HTR-8/SVneo (cell line): ENCODE results near the gene AQP12B.
"Not testable (repeated sequence)": the region's sequence is repeated elsewhere in the genome, so short reads cannot be mapped to it uniquely, and the experiment has no call there.

Source experiments
- DNase-seq: peaks from one replicate; pipeline ENCODE4 v3.0.0; 2011; ENCODE audit warnings: low spot score, mixed read lengths; ENCODE audit not compliant: insufficient read length
- FAIRE-seq: peaks from 2 replicates; lab custom pipeline; 2011; peaks lifted over from hg19 to GRCh38; lab: Jason Lieb, UNC

The AQP12B gene, protein sequence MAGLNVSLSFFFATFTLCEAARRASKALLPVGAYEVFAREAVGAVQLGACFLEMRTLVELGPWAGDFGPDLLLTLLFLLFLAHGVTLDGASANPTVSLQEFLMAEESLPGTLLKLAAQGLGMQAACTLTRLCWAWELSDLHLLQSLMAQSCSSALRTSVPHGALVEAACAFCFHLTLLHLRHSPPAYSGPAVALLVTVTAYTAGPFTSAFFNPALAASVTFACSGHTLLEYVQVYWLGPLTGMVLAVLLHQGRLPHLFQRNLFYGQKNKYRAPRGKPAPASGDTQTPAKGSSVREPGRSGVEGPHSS

GRCh38 chr2:240682431-240683224 lies at the start of gene AQP12B:
Gene AQP12B (minus strand): TSS chr2:240682885. CDS start chr2:240682837, 48 bp downstream.
- not testable (repeated sequence) for FAIRE-seq, DNase-seq

GRCh38 chr2:240732184-240732583 lies 49.5 kb upstream of the AQP12B start:
- no peak for FAIRE-seq

GRCh38 chr2:240731178-240731545 lies 48.5 kb upstream of the AQP12B start:
- FAIRE-seq = no peak

More at GRCh38 chr2:240732184-240732583, 49.5 kb upstream of the AQP12B start:
- no peak for DNase-seq

GRCh38 chr2:240730501-240731177 lies 48.0 kb upstream of the AQP12B start:
- DNase-seq (no peak), FAIRE-seq (no peak)

More at GRCh38 chr2:240731178-240731545, 48.5 kb upstream of the AQP12B start:
- no peak for DNase-seq

DNA sequence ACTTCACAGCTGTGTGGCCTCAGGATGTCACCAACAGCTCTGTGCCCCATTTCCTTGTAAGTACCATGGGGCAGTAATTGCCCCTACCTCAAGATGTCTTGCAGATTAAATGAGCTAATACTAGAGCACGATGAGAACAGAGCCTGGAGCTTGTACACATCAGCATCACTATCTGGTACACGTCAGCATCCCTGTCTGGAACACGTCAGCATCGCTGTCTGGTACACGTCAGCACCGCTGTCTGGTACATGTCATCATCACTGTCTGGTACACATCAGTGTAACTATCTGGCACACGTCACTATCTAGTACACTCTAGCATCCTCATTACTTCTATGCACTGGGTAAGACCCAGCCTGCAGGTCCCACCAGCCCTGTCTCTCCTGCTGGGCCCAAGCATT lies 46.1 kb upstream of the AQP12B start:
- DNase-seq (no peak), FAIRE-seq (no peak)

DNA sequence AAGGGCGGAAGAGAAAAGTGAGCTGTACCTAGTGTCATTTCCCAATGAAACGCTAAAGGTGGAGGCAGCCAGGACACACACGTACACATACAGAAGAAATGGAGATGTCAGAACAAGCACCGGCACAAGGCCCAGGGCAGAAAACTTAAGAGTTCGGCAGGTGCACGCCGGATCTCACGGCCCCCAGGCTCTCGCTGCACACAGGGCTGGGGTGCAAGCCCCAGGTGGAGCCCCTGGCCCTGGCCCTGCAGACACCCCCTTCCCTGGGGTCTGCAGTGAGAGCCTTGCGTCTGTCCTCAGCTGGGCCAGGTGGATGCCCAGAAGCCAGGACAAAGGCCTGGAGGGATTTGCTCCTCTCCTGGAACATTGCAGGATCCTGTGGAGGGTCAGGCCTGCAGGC lies 45.7 kb upstream of the AQP12B start:
- DNase-seq (no peak), FAIRE-seq (no peak)

GRCh38 chr2:240727913-240728312 lies 45.2 kb upstream of the AQP12B start:
- no peak for FAIRE-seq
- no peak for DNase-seq

DNA sequence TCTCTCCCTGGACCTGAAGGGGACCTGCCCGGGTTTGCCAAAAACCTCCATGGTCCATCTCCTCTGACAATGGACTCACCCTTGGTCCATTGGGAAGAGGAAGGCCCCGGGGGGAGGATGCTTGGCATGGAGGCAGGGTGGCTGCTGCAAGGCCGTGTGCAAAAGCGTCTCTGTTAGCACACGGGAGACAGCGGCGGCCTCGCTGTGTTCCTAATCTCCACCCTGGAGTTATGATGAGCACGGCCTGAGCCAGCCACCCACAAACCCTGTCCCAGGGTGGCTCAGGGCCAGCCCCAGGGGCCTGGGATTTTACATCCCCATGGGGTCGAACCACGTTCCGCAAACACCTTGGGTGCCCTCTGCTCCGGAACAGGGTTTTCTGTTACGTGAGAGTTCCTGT lies 44.8 kb upstream of the AQP12B start:
- no peak for DNase-seq
- no peak for FAIRE-seq

- FAIRE-seq = no peak
- DNase-seq = no peak
These were observed 44.2 kb upstream of the AQP12B start for GRCh38 chr2:240726876-240727275.

GRCh38 chr2:240725671-240726070 lies 43.0 kb upstream of the AQP12B start:
- FAIRE-seq (no peak), DNase-seq (no peak)

DNA sequence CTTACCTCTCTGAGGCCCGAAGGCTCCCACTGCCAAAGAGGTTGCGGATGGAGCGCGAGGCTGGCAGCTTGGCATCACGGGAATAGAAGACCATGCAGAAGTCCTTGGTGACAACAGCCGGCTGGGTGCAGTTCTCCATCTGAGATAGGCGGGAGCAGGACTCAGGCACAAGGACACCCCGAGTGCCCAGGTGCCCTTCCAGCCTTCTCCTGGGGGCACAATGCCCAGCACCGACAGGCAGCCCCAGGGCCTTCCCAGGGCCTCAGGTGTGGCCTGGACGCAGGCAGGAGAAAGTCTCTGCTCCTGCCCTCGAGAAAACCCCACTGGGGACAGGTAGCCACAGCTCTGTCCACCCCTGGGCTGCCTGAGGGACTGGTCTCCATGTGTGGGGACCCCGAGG lies 42.6 kb upstream of the AQP12B start:
- no peak for FAIRE-seq
- no peak for DNase-seq

- FAIRE-seq (no peak), DNase-seq (no peak)
These were observed 41.7 kb upstream of the AQP12B start for GRCh38 chr2:240724431-240724830.

DNA sequence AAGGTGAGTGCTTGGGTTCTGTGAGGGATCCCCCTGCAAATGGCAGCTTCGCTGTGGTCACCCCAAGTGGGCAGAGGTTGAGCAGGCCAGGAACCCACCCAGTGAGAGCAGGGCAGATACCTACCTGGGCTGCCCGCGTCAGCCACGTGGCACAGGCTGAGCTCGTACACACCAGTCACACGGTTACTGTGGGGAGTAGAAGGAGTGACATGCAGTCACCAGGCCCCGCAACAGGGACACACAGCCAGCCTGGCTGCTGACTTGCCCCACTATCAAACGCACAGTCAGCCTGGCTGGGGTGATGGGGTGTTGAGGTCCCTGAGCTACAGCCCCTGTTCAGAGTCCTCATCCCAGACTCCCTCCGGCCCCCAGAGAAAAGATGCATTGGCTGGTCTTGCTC lies 41.2 kb upstream of the AQP12B start:
- DNase-seq (no peak), FAIRE-seq (no peak)

GRCh38 chr2:240722796-240723735 lies 40.4 kb upstream of the AQP12B start:
- FAIRE-seq (no peak), DNase-seq (no peak)

- DNase-seq = no peak
- no peak for FAIRE-seq
These were observed 39.7 kb upstream of the AQP12B start for GRCh38 chr2:240722376-240722775.

DNA sequence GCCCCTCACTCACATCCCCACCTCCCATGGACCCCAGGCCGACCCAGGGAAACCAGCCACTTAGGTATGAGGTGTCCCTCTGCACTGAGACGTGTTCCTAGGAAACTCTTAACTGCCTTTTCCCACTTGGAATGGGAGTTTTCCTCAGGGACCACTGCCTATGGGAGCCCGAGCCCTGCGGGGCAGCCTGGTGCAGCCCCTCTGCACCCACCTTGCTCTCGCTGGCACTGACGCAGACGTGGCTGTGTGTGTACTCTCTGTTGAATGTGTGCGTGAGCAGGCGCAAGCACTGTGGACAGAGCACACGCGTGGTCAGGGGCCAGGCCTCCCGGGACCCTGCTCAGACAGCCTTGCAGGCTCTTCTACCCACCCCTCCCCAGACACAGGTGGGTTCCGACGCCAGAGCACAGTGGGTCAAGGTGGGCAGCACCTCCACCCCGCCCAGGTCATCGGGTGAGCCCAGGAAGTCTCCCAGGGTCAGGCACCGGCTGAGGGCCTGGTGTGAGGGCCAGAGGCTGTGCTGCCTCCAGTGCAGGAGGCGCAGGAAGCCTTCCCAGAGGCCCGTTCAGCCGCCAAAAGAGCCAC lies 39.0 kb upstream of the AQP12B start:
- DNase-seq (no peak), FAIRE-seq (no peak)

DNA sequence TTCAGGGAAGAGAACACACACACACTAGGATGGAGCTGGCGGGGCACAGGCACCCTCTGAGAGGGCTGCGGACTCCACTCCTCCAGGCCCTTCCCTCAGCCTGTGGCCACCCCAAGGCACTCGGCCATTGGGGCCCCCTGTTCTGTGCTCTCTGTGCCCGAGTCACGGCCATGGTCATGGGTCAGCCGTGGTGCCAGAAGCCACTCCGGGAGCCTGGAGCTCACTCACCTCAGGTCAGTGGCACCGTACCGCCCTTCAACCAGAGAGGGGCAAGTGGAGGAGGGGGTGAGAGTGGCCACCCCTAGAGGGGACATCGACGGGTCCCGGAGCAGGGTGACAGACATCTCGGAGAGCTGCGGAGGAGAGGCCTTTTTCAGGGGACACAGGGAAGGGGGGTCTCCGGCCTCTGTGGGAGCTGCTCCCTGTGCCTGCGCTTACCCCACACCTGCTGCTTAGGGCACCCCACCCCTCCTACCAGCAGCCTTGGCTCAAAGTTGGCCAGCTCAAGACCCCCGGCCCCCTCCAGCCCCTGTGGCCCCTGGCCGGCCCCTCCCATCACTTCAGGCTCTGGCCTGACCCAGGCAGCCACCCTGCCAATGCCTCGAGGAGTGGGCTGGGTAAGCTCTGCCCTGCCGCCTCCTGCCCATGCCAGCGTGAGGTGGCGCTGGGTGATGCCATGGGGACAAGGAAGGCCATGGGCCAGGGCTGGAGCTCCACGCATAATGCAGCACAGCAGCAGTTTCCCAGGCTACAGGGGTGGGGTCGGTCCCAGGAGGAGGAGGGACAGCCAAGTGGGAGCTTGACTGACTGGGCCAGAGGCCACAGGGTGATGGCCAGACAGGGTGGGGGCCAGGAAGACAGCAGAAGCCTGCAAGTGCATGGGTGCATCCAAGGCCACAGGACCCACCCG lies 38.3 kb upstream of the AQP12B start:
- DNase-seq (no peak), FAIRE-seq (no peak)

DNA sequence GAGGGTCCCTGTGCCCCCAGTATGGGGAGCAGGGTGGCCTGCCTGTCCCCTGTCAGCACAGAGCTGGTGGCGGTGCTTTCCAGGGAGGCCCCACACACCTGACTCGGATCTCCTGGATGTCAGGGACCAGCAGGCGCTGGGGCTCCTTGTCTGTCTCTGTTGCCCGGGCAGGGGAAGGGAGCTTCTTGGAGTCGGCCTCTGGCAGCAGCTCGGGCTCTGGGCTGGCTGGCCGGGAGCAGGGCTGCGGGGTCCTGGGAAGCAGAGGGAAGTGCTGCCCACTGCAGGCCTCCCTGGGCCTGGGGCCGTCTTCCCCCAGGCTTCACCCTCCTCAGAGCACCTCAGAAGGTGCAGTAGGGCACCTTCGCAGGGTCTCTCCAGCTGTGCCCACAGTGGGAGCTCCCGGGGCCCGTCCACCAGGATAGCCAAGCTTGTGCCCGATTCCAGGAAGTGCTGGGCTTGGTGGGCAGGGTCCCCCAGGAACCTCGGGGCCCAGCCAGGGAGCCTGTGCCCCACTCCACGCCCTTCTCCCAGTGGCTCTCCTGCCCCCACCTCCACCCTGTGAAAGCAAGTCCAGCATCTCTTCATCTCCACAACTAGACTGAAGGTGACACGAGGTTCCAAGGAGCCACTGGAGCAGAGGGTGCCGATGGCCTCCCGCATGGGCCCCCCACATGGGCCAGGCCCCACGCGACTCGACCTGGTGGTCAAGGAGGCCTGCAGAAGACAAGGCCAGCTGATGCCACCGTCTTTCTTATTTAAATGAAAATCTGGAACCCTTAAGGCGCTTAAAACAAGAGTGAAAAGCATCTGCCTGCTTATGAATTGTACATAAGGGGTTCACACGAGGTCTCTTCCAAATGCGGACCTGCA lies 37.2 kb upstream of the AQP12B start:
- no peak for FAIRE-seq
- no peak for DNase-seq
